GM21526 (cell line): Measurements from ENCODE around the gene ZP1.

Source experiments
- ATAC-seq: cut with Tn5 transposase; IDR thresholded peaks from one replicate; pipeline ENCODE4 v1.9.1; 2021; ENCODE audit warnings: moderate library complexity; ENCODE audit not compliant: unreplicated experiment, low FRiP score

Gene ZP1

DNA sequence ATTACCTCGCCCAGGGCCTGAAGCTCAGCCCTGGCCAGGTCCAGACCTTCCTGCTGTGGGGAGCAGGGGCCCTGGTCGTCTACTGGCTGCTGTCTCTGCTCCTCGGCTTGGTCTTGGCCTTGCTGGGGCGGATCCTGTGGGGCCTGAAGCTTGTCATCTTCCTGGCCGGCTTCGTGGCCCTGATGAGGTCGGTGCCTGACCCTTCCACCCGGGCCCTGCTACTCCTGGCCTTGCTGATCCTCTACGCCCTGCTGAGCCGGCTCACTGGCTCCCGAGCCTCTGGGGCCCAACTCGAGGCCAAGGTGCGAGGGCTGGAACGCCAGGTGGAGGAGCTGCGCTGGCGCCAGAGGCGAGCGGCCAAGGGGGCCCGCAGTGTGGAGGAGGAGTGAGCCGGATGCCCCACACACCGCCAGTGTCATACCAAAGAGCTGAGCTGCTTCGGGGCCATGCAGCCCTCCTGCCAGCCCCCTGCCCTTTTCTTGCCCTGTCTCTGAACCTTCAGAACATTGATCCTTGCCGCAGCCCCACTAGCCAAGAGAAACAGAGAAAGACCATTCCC lies 54.5 kb downstream of the ZP1 start:
- no peak for ATAC-seq

DNA sequence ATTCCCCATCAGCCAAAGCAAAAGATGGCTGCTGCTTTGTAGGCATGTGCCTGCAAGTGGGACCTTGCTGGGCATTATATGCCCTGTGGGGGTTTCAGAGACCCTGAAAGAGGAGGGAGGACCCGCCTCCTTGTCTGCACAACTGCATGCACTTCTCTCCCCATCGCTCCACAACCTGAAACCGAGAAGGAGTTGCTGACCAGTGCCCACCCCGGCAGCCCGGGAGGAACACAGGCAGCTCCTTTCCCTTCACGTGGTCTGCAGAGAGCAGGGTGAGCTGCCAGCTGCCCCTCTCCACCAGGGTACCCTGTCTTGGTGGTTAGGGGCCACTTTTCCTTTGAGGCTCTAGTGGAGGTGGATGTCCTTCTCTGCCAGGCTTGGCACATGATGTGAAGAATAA lies 55.6 kb downstream of the ZP1 start:
- no peak for ATAC-seq

DNA sequence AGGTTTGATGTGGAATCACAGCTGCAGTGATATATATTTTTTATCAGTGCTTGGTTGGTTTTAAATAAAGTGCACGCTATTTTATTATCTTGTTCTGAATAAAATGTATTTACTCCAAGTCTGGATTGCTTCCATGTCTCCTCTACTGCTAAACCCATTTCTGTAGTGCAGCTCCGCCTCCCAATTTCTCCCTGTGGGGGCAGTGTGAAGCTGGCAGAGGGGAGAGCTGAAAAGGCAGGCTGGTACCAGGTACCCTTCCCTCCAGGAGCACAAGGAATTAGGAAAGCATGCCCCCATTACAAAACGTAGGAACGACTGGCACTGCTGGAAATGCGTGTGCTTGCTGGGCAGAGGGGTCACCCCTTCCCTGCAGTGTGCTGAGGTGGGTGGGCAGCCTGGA lies 56.0 kb downstream of the ZP1 start:
- no peak for ATAC-seq

DNA sequence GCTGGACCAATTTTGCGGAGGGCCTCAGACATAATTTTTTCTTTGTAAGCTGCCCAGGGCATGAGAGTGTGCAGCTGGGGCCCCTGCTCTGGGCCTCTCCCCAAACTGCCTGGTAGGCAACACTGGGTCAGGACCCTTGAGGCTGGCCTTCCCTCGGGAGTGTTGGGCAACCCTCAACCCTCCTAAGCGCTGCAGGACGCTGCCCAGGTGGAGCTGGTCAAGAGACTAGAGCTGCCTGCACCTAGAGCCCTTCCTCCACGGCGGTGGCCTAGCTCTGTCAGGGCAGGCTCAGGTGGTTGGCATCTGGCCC lies 56.4 kb downstream of the ZP1 start:
- ATAC-seq = no peak

DNA sequence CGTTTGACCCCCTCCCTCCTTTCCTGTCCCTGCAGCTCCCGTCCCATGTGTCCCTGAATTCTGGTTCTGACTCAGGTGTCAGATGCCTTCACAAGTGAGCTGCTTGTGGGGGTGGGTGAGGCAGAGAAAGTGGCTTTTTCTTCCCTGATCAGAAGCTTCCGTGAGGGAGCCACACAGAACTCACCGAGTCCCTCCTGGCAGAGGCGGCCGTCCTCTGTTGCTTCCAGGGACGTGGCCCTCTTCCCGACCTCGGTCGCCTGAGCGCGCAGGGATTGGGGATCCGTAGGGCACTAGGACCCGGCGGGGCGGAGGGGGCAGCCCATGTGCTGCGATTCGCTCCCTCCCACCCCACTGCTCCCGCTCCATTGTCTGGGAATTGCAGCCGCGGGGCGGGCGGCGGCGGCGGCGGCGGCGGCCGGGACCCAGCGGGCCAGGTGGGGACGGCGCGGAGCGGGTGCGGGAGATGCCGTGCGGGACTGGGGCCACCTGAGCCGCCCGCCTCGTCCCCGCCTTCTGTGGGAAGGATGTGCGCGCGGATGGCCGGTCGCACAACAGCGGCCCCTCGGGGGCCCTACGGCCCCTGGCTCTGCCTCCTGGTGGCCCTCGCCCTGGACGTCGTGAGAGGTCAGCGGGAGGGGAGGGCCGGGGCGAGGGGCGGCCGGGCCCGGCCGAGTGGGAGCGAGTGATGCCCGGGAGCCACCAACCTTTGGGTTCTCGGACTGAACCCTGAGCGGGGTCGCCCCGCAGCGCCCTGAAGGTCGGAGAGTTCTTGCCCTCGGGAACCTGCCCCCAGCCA lies 57.0 kb downstream of the ZP1 start, which contains the start of gene TMEM132A:
TMEM132A (plus strand) TSS at position 351 of the 796 bp plus-strand sequence; CDS start at position 525, 174 bp downstream.
- ATAC-seq = no peak
